ENCODE data around the gene FAM221B. TPM values are rescaled to one million over a fixed set of nuclear protein-coding genes. Genes with fewer than 3 reads are reported as not detected.

FAM221B gene
- total and polyA plus RNA-seq, 9 of the 15 experiments (the other 6 are each of a cell fraction or from before 2014, with no cell fraction given), result 0.01 TPM; not detected in 8

- Histone ChIP-seq H3K27me3 (ENCODE audit: control insufficient read depth in 2 of 2, insufficient read depth in 2 of 2, low read length in 2 of 2) (peaks cover 2 to 20% of the 10 kb centered on the region in 2 experiments; a peak in 3 of 5 replicates), H3K9me1 (ENCODE audit: control insufficient read depth, insufficient read depth, low read length) (no peaks in the 10 kb centered on the region), H3K27ac (ENCODE audit: extremely low read depth, low read depth, low read length) (no peak overlapping the region), H3K79me2 (ENCODE audit: control insufficient read depth, insufficient read depth, low read length) (no peaks in the 10 kb centered on the region), H3K4me2 (ENCODE audit: insufficient read depth, low read length) (no peak overlapping the region), H4K20me1 (replicated peaks; ENCODE audit: control insufficient read depth, insufficient read depth, low read length) (no peaks in the 10 kb centered on the region), H3K36me3 (ENCODE audit: control insufficient read depth, insufficient read depth, low read length) (no peaks in the 10 kb centered on the region), H3K9me3 (replicated peaks; ENCODE audit: control insufficient read depth, insufficient read depth, low read depth, low read length) (no peaks in the 10 kb centered on the region), H3K4me3 (no peak overlapping the region), H3K9ac (ENCODE audit: insufficient read depth in 1 of 2, low read depth in 2 of 2, low read length in 2 of 2) (no peak overlapping the region), H2AFZ (ENCODE audit: low read depth, low read length) (no peak overlapping the region), H3K4me1 (replicated peaks in 1 of 2; ENCODE audit: control insufficient read depth in 2 of 2, insufficient read depth in 2 of 2, low read length in 2 of 2) (peaks cover 0 to 5% of the 10 kb centered on the region in 2 experiments; a peak in 2 of 5 replicates)
- TF ChIP-seq ZNF77 (CRISPR knock-in tag; IDR thresholded peaks at IDR 0.05) (no peak), FIP1L1 (IDR thresholded peaks at IDR 0.05; ENCODE audit: low read depth, low read length, poor library complexity, severe bottlenecking) (no peak), HNRNPLL (IDR thresholded peaks at IDR 0.05; ENCODE audit: low read depth, low read length, poor library complexity, severe bottlenecking) (no peak), GTF2A2 (tag; IDR thresholded peaks at IDR 0.05) (no peak), ZNF124 (CRISPR knock-in tag; IDR thresholded peaks at IDR 0.05) (no peak)
- no TSS peak for BruUV-seq (replicated peaks)
- FAIRE-seq, result no peak
- no peak for DNase-seq (ENCODE audit: extremely low read depth in 1 of 4, low spot score in 3 of 4)
- in situ Hi-C loops (cut with MboI) (no loop called here), intact Hi-C loops (cut with micrococcal nuclease) (no loop called here)
- 0% methylated on average over 3 of the region's 3 CpGs for WGBS (ENCODE audit: insufficient coverage, low coverage, missing lambda C conversion rate)
- CTCF ChIA-PET (ENCODE audit: low intra/inter-chr PET ratio), result no interaction called here
- POLR2A ChIA-PET, result interaction anchor here (0.6 kb wide), 1 partner anchor 14 kb away, joined by 3 read pairs; no protein-coding TSS in a partner anchor
- ATAC-seq, result no peak
Measured at GRCh38 chr9:35872505-35872904, 44.0 kb upstream of the FAM221B start.

- intact Hi-C loops (cut with micrococcal nuclease) (no loop called here), in situ Hi-C loops (cut with MboI) (no loop called here)
- Histone ChIP-seq H3K9me1 (ENCODE audit: control insufficient read depth, insufficient read depth, low read length) (no peaks in the 10 kb centered on the region), H3K4me1 (replicated peaks in 1 of 2; ENCODE audit: control insufficient read depth in 2 of 2, insufficient read depth in 2 of 2, low read length in 2 of 2) (peaks cover 0 to 5% of the 10 kb centered on the region in 2 experiments; a peak in 2 of 5 replicates), H3K36me3 (ENCODE audit: control insufficient read depth, insufficient read depth, low read length) (no peaks in the 10 kb centered on the region), H3K9me3 (replicated peaks; ENCODE audit: control insufficient read depth, insufficient read depth, low read depth, low read length) (no peaks in the 10 kb centered on the region), H4K20me1 (replicated peaks; ENCODE audit: control insufficient read depth, insufficient read depth, low read length) (no peaks in the 10 kb centered on the region), H3K4me2 (ENCODE audit: insufficient read depth, low read length) (no peak overlapping the region), H3K79me2 (ENCODE audit: control insufficient read depth, insufficient read depth, low read length) (no peaks in the 10 kb centered on the region), H3K27ac (ENCODE audit: extremely low read depth, low read depth, low read length) (no peak overlapping the region), H3K4me3 (no peak overlapping the region), H2AFZ (ENCODE audit: low read depth, low read length) (no peak overlapping the region), H3K9ac (ENCODE audit: insufficient read depth in 1 of 2, low read depth in 2 of 2, low read length in 2 of 2) (no peak overlapping the region), H3K27me3 (ENCODE audit: control insufficient read depth in 2 of 2, insufficient read depth in 2 of 2, low read length in 2 of 2) (peaks cover 2 to 20% of the 10 kb centered on the region in 2 experiments; a peak in 3 of 5 replicates)
- ChIA-PET POLR2A (interaction anchor here (0.6 kb wide), 1 partner anchor 15 kb away, joined by 3 read pairs; no protein-coding TSS in a partner anchor), CTCF (ENCODE audit: low intra/inter-chr PET ratio) (no interaction called here)
- no peak for FAIRE-seq
- BruUV-seq (replicated peaks), result no TSS peak
- TF ChIP-seq ARID2 (IDR thresholded peaks at IDR 0.05) (no peak), RBFOX2 (IDR thresholded peaks at IDR 0.05; ENCODE audit: low read depth, low read length) (no peak), HLTF (IDR thresholded peaks at IDR 0.05) (no peak), HNRNPK (IDR thresholded peaks at IDR 0.05; ENCODE audit: low read depth, low read length, poor library complexity, severe bottlenecking) (no peak), THRA (IDR thresholded peaks at IDR 0.05) (no peak)
- ATAC-seq, result no peak
- WGBS (ENCODE audit: insufficient coverage, low coverage, missing lambda C conversion rate), result 0% methylated on average over 3 of the region's 3 CpGs
- no peak for DNase-seq (ENCODE audit: extremely low read depth in 1 of 4, low spot score in 3 of 4)
Measured at GRCh38 chr9:35871545-35871944, 43.0 kb upstream of the FAM221B start.

Measured in K562 (cell line).